Activated T-cell treated with anti-CD3 and anti-CD28 coated beads, Interleukin-2, amount 50 U/mL, for 48 hours (primary cell): Measurements from ENCODE around the gene STATH.
"Not testable (repeated sequence)": the region's sequence is repeated elsewhere in the genome, so short reads cannot be mapped to it uniquely, and the experiment has no call there.

Source experiments
- DNase-seq, 2 experiments: peaks; one replicate each; pipeline ENCODE4 v3.0.0-alpha.2; 2020

STATH gene, protein sequence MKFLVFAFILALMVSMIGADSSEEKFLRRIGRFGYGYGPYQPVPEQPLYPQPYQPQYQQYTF

DNA sequence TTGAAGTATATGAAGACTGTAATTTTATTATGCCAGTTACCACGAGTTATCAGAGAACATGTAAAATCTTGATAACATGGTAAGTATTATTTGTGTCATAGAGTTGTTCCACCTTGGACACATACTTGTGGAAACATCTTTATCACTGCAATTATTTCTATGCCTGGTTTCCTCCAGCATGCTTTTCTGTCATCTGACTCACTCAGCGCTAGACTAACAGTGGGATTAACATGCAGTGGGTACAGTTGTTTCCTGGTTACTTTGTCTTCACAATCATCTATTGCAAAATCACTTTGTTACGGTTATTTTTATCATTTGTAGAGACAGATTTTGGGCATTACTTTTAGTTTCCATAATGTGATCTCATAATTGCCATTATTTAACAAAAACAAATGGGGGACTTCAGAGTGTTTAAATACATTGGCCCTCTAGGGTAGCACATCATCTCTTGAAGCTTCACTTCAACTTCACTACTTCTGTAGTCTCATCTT is at the start of gene STATH:
Gene STATH, plus strand, starts transcription at position 441 of the 491 bp plus-strand sequence. CDS start 2,472 bp downstream, outside the sequence.
- DNase-seq, result no peak

DNA sequence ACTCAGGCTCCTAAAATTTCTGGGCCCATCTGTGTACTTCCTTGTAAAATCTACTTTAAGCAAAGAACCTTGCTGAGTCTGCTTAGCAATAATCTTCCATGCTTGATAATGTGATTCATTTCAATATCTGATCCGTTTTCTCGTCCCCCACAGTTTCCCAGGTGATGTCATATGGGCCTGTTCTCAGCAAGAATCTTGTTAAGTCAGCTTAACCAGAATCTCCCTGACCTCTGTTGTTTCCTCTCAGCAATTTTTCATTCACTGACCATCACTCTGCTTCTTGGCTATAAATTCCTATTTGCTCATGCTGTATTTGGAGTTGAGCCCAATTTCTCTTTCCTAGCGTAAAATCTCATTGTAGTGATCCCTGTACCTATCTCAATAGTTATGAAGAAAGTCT is 44.2 kb upstream of the STATH start:
- no peak for DNase-seq

DNA sequence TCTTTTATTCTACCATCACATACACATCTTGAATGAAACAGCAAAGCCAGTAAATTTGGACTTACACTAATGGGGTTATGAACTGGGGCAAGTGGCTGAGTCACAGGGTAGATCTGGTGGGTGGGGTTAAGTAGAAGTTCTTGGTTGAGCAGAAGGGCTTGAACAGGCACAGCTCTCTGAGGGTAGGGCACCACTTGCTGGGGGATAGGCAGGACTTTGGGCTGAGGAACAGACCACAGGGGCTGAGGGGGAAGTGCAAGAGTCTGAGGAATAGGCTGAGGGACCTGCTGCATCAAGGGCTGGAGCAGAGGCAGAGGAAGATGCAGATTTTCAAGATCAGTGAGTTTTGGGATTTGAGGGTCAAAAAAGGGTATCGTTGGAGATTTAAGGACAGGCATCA is 38.6 kb upstream of the STATH start:
- no peak for DNase-seq

- DNase-seq, result no peak
Observed at GRCh38 chr4:69965628-69966027, 30.1 kb upstream of the STATH start, which contains the start of gene CSN2. Gene CSN2 (minus strand): TSS chr4:69965728. CDS start chr4:69960995, 4,733 bp downstream.

DNA sequence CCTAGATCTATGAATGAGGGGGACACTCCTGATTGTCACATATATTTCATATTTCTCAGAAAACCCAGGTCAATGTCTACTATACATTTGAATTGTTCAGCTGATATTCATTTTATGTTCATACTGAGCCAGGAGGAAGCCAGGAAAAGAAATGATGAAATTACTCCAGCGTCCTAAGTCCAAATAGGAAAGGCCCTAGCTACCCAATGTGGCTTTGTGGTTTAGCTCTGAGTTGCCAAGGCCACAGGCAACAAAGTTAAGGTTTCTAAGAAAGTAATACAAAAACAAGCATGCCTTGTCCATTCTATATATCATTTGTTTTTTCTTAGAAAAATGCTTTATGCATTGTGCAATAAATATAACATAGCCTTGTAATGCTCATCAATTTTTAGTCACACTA is 25.7 kb upstream of the STATH start:
- DNase-seq, result no peak

DNA sequence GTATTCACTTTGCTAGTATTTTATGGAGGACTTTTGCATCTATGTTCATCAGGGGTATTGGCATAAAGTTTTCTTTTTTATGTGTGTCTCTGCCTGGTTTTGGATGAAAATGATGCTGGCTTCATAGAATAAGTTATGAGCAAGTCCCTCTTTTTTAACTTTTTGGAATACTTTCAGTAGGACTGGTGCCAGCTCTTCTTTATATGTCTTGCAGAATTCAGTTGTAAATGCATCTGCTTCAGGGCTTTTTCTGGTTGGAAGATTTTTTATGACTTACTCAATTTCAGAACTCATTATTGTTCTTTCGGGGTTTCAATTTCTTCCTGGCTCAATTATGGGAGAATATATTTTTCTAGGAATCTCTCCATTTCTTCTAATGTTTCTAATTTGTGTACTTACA is 21.1 kb upstream of the STATH start:
- DNase-seq, result no peak

DNA sequence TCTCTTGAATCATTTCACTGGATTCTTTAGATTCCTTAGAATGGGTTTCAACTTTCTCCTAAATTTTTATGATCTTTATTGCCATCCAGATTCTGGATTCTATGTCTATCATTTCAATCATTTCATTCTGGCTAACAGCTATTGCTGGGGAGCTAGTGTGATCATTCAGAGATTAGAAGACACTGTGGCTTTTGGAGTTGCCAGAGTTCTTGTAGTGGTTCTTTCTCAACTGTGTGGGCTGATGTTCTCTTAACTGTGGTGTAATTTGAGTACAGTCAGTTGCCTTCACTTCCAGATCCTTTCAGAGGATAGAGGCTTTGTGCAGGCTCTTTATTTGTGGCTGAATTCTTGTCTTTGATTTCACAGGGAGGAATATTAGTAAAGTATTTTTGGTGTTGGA is 18.2 kb upstream of the STATH start:
- DNase-seq, result no peak

DNA sequence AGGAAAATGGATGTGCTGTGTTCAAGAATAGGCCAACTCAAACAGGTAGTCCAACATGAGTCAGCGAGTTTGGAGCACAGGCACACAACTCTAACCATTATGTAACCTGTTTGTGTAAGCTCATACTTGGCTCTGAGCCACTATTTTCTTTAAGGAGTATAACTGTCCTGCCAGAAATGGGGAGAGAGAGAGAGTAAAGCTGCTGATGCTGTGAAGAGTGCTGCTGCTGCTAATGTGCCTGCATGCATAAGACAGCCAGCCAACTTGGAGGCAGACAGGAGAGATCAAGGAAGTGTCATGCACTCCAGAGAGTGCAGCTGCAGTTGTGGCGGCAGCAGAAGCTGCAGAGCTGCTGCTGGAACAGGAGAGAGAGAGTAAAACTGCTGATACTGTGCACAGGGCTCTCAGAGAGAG is 11.7 kb upstream of the STATH start:
- DNase-seq, result no peak

DNA sequence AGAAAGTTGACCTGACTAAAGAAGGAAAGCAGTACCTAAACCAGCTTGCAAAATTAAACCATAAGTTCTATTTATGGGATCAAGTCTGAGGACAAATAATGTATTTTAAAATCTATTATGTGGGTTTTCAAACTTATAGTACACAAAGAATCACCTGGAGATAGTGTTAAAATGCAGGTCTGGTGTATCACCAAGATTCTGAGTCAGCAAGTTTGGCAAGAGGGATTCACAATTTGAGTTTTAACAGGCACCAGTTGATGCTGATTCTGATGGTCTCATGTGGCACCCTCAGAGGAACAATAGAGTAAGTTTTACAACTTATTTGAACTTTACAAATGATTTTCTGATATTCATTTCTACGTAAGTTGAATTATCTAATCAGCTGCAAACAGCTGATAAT is 9.1 kb upstream of the STATH start:
- DNase-seq, result no peak

- no peak for DNase-seq
Observed at GRCh38 chr4:69991016-69991415, 4.8 kb upstream of the STATH start.

GRCh38 chr4:69994782-69995181 is 984 bp upstream of the STATH start:
- DNase-seq, result no peak

GRCh38 chr4:69999420-69999819 is 3.7 kb downstream of the STATH start:
- no peak for DNase-seq

DNA sequence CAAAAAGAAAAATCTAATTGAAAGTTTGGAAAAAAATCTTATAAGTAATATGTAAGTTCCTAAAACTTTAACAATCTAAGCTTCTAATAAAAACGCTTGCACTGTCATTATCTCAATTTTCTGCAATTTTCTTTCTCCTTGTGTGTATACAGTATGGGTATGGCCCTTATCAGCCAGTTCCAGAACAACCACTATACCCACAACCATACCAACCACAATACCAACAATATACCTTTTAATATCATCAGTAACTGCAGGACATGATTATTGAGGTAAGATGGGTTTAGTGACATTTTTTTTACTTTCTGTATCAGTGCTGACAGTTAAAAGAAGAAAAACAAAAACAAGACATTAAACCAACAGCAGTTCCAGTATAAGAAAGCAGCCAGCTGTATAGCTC is 4.9 kb downstream of the STATH start:
- no peak for DNase-seq

DNA sequence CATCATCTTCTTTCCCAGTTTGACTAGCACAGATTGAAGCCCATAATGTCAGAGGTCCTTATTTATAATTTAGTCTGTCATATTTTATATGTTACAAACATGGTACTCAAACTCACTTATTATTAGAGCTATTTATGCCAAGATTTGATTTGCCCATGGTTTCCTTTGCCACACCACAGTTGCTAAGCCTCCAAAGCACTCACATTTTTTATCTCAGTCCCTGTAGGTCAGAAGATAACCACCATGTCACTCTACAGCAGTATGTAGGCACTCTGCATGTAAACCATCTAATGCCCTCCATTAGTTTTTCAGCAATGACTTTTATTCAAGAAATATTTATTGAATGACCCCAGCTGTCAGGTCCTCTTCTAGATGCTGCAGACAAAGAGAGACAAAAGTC is 6.7 kb downstream of the STATH start:
- no peak for DNase-seq

DNA sequence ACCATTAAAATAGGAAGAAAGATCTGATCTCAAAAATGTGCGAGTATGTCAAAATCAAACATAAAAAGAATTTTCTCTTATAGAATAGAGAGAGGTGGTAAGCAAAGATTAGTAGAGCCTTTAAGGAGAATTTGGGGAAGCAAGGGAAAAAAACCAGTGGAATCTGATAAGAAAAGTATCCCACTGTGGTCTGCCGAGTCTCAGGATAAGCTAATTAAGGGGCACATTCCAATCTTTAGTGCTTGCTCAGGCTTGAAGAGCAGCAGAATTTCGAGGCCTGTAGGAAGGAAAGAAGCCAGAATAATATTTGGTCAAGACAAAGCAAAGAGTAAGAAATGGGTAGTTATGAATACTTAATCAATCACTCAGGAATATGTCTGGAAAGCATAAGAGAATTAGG is 13.0 kb downstream of the STATH start:
- no peak for DNase-seq

GRCh38 chr4:70019006-70019405 is 23.2 kb downstream of the STATH start:
- not testable (repeated sequence) for DNase-seq

GRCh38 chr4:70023218-70023617 is 27.5 kb downstream of the STATH start:
- DNase-seq, result no peak

DNA sequence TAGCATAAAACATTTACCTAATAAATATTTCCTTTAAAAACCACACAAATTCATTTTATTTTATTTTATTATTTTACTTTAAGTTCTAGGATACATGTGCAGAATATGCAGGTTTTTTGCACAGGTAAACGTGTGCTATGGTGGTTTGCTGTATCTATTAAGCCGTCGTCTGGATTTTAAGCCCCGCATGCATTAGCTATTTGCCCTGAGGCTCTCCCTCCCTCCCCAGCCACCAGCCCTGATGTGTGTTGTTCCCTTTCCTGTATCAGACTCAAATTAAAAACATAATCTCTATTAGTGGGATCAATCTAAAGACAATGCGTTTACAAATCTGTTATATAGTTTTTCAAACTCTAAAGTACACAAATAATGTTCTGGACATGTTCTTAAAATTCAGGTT is 31.2 kb downstream of the STATH start:
- no peak for DNase-seq

- not testable (repeated sequence) for DNase-seq
Observed at GRCh38 chr4:70028159-70028558, 32.4 kb downstream of the STATH start, which contains the start of gene HTN3. Gene HTN3 (plus strand): TSS chr4:70028459. CDS start chr4:70030741, 2,282 bp downstream.

- DNase-seq, result not testable (repeated sequence)
Observed at GRCh38 chr4:70037559-70037958, 41.8 kb downstream of the STATH start.

- not testable (repeated sequence) for DNase-seq
Observed at GRCh38 chr4:70039928-70040327, 44.2 kb downstream of the STATH start.

DNA sequence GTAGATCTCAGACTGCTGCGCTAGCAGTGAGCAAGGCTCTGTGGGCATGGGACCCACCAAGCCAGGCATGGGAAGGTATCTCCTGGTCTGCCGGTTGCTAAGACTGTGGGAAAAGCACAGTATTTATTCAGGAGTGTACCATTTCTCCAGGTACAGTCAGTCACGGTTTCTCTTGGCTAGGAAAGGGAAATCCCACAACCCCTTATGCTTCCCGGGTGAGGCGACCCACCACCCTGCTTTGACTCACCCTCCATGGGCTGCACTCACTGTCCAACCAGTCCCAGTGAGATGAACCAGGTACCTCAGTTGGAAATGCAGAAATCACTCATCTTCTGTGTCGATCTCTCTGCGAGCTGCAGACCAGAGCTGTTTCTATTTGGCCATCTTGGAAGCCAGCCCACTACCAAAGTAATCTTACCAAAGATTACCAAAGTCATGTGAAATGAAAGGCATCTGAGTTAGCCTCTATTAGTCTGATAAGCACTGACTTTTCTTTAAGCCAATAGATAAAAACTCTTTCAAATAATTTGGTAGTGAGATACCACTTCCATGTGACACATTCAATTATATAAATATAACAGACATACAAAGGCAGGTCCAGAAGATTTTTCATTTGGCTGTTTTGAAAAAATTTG is 46.0 kb downstream of the STATH start:
- no peak for DNase-seq

GRCh38 chr4:70050138-70050537 is 54.4 kb downstream of the STATH start, which contains the start of gene HTN1:
Gene HTN1 (plus strand): TSS chr4:70050438. CDS start chr4:70053077, 2,639 bp downstream.
- not testable (repeated sequence) for DNase-seq
